ENCODE results near the gene PI16. TPM values are rescaled to one million over a fixed set of nuclear protein-coding genes. Genes with fewer than 3 reads are reported as not detected.

PI16 gene
- total RNA-seq, 1 experiment from 2014 or later: not detected

GRCh38 chr6:36978421-36979346 is 24.1 kb downstream of the PI16 start:
- no peaks in the 10 kb centered on the region for H3K9me3 ChIP-seq (ENCODE audit: control insufficient read depth, insufficient read depth, low read depth, low read length)
- ATAC-seq (no peak), DNase-seq (ENCODE audit: low read depth, low spot score) (no peak)
- H3K27me3 ChIP-seq (ENCODE audit: control insufficient read depth, insufficient read depth, low read length): no peaks in the 10 kb centered on the region
- TF ChIP-seq SIN3A (IDR thresholded peaks at IDR 0.05; ENCODE audit: borderline replicate concordance, insufficient read depth, low read depth, low read length) (no peak), CTCF (IDR thresholded peaks at IDR 0.05) (no peak), REST (IDR thresholded peaks at IDR 0.05; ENCODE audit: insufficient read depth in 1 of 2, low read depth in 2 of 2, low read length in 1 of 2) (no peak), POLR2AphosphoS5 (IDR thresholded peaks at IDR 0.05; ENCODE audit: low read depth, low read length) (no peak), TCF7L2 (IDR thresholded peaks at IDR 0.05; ENCODE audit: low read depth, low read length) (no peak)
- intact Hi-C loops (cut with micrococcal nuclease; ENCODE audit: unreplicated experiment) (no loop called here), in situ Hi-C loops (cut with HindIII; ENCODE audit: low pct_unique_long_range_greater_than_20kb, low sequenced_read_pairs) (no loop called here)
- no peak overlapping the region for H3K4me3 ChIP-seq (ENCODE audit: low read depth in 2 of 2, low read length in 2 of 2)
- ChIA-PET POLR2A (no interaction called here), CTCF (interaction anchor here (0.7 kb wide), 1 partner anchor 39 kb away, joined by 3 read pairs; no protein-coding TSS in a partner anchor)
- BruUV-seq (replicated peaks): no TSS peak
- peaks cover 14% of the 10 kb centered on the region for H3K36me3 ChIP-seq (ENCODE audit: control insufficient read depth, insufficient read depth, low read length)
- peaks cover 14% of the 10 kb centered on the region for H3K4me1 ChIP-seq (ENCODE audit: control insufficient read depth, insufficient read depth, low read length)
- H3K27ac ChIP-seq (ENCODE audit: low read length): no peak overlapping the region

- Histone ChIP-seq H3K27ac (ENCODE audit: low read length) (no peak overlapping the region), H3K36me3 (ENCODE audit: control insufficient read depth, insufficient read depth, low read length) (peaks cover 14% of the 10 kb centered on the region), H3K4me1 (ENCODE audit: control insufficient read depth, insufficient read depth, low read length) (peaks cover 20% of the 10 kb centered on the region), H3K9me3 (ENCODE audit: control insufficient read depth, insufficient read depth, low read depth, low read length) (no peaks in the 10 kb centered on the region), H3K27me3 (ENCODE audit: control insufficient read depth, insufficient read depth, low read length) (no peaks in the 10 kb centered on the region), H3K4me3 (ENCODE audit: low read depth in 2 of 2, low read length in 2 of 2) (no peak overlapping the region)
- TF ChIP-seq REST (IDR thresholded peaks at IDR 0.05; ENCODE audit: insufficient read depth in 1 of 2, low read depth in 2 of 2, low read length in 1 of 2): no peak
- peak; percentile 60 for TF ChIP-seq CTCF (IDR thresholded peaks at IDR 0.05)
- in situ Hi-C loops (cut with HindIII; ENCODE audit: low pct_unique_long_range_greater_than_20kb, low sequenced_read_pairs): no loop called here
- BruUV-seq (replicated peaks): no TSS peak
- ATAC-seq (peak; percentile 57; the same call in 1 of the 2 replicates), DNase-seq (ENCODE audit: low read depth, low spot score) (no peak)
- POLR2A ChIA-PET: no interaction called here
- intact Hi-C loops (cut with micrococcal nuclease; ENCODE audit: unreplicated experiment): no loop called here
- CTCF ChIA-PET: interaction anchor here (0.7 kb wide), 1 partner anchor 39 kb away, joined by 3 read pairs; no protein-coding TSS in a partner anchor
Measured at GRCh38 chr6:36979347-36979742, 24.8 kb downstream of the PI16 start.

All from Panc1 (cell line).